Activated naive CD4-positive, alpha-beta T cell treated with anti-CD3 and anti-CD28 coated beads, Interleukin-2, amount 50 U/mL, for 72 hours (primary cell): ENCODE data around the gene CDK5R1. TPM values are rescaled to one million over a fixed set of nuclear protein-coding genes. Genes with fewer than 3 reads are reported as not detected.

Source experiments
- ATAC-seq, 2 donors: fragments of 150-1000 bp; cut with Tn5 transposase; 2 replicates each; pipeline ENCODE4 v1.10.0; 2021; ENCODE audit warnings: mild to moderate bottlenecking in 2 of 2, moderate library complexity in 2 of 2
- DNase-seq, 2 donors: peaks; one replicate each; pipeline ENCODE4 v3.0.0; 2021 to 2022; ENCODE audit warnings: low spot score in 2 of 2
- H3K27ac Mint-ChIP-seq, 2 donors: one replicate each; pipeline ENCODE4 v1.8.0; 2022; ENCODE audit warnings: mild to moderate bottlenecking in 2 of 2, mixed read lengths in 2 of 2
- H3K36me3 Mint-ChIP-seq, 2 donors: one replicate each; pipeline ENCODE4 v1.8.0; 2022; ENCODE audit warnings: mixed read lengths in 2 of 2
- H3K9me3 Mint-ChIP-seq, 2 donors: one replicate each; pipeline ENCODE4 v1.8.0; 2022; ENCODE audit warnings: mixed read lengths in 2 of 2
- total RNA-seq, 2 donors: library from RNA; stranded (reverse); gene quantifications; one replicate each; pipeline ENCODE4 v1.2.3, GENCODE V29; 2022

The CDK5R1 gene
- total RNA-seq, 2 donors from 2014 or later = 12.4 to 15.6 TPM

GRCh38 chr17:32486111-32486700 is 587 bp upstream of the CDK5R1 start:
- peak; percentile 75 to 76 for DNase-seq
- Mint-ChIP-seq H3K9me3 (no peaks in the 10 kb centered on the region), H3K36me3 (peaks cover 31% of the 10 kb centered on the region in 2 donors), H3K27ac (peak overlapping the region; percentile 71 to 93)
- ATAC-seq = peak; percentile 78 to 81

DNA sequence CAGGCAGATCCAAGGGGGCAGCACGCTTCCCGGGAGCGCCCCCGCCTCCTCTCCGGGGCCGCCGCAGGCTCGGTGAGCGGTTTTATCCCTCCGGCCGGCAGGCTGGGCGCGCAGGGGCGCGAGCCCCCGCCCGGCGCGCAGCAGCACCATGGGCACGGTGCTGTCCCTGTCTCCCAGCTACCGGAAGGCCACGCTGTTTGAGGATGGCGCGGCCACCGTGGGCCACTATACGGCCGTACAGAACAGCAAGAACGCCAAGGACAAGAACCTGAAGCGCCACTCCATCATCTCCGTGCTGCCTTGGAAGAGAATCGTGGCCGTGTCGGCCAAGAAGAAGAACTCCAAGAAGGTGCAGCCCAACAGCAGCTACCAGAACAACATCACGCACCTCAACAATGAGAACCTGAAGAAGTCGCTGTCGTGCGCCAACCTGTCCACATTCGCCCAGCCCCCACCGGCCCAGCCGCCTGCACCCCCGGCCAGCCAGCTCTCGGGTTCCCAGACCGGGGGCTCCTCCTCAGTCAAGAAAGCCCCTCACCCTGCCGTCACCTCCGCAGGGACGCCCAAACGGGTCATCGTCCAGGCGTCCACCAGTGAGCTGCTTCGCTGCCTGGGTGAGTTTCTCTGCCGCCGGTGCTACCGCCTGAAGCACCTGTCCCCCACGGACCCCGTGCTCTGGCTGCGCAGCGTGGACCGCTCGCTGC is 832 bp downstream of the CDK5R1 start:
- Mint-ChIP-seq H3K36me3 (peaks cover 31% of the 10 kb centered on the region in 2 donors), H3K9me3 (no peaks in the 10 kb centered on the region), H3K27ac (peak overlapping the region; percentile 77 to 92)
- peak in 1 of 2 donors; percentile 36 for DNase-seq
- peak; percentile 21 to 62 for ATAC-seq

- DNase-seq (no peak), ATAC-seq (no peak)
These were observed 1.4 kb downstream of the CDK5R1 start for GRCh38 chr17:32488177-32488542.

GRCh38 chr17:32488604-32489180 is 1.9 kb downstream of the CDK5R1 start:
- no peak for ATAC-seq
- Mint-ChIP-seq H3K27ac (peak overlapping the region; percentile 77 to 92), H3K9me3 (no peaks in the 10 kb centered on the region), H3K36me3 (peaks cover 31% of the 10 kb centered on the region in 2 donors)
- DNase-seq = no peak

More at GRCh38 chr17:32488177-32488542, 1.4 kb downstream of the CDK5R1 start:
- peaks cover 31% of the 10 kb centered on the region in 2 donors for H3K36me3 Mint-ChIP-seq
- peak overlapping the region; percentile 77 to 92 for H3K27ac Mint-ChIP-seq
- no peaks in the 10 kb centered on the region for H3K9me3 Mint-ChIP-seq

DNA sequence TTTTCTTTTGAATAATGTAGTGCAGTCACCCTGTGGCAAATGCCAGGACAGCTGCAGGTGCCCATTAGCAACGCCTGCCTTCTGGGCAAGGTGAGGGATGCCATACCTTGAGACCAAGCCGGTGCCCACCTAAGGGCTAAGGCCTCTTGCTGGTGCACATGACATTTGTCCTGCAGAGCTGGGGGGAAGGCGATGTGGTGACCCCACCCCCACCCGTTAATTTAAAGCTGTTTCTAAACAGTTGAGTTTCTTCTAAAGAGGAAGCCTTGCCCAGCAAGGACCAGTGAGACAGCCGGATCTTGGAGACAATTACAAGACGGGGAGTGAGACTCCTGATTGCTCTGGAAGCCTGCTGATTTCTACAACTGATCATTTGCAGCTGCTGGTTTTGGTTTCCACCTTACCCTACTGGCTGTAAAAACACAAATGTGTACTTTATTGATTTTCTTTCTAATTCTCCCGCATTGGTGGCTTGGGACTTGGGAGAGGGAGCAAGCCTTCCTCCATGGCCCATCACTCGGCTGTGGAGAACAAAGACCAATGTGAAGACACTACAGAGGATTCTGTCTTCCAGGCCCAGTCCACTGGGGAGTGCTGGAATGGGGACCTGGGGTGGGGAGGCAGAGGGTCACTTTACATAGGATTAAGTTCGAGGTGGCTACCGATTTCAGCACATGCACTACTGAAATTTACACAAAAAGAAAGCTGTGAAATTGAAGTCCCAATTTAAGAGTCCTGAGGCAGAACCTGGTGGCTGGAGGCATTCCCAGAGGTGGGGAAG is 2.7 kb downstream of the CDK5R1 start:
- Mint-ChIP-seq H3K27ac (peak overlapping the region in 1 of 2 donors; percentile 77), H3K36me3 (peaks cover 31% of the 10 kb centered on the region in 2 donors)
- no peak for DNase-seq

GRCh38 chr17:32490101-32490482 is 3.3 kb downstream of the CDK5R1 start:
- DNase-seq (no peak), ATAC-seq (no peak)
- peaks cover 31% of the 10 kb centered on the region in 2 donors for H3K36me3 Mint-ChIP-seq
- no peaks in the 10 kb centered on the region for H3K9me3 Mint-ChIP-seq
- no peak overlapping the region for H3K27ac Mint-ChIP-seq

More for the DNA sequence above, 2.7 kb downstream of the CDK5R1 start:
- H3K9me3 Mint-ChIP-seq = no peaks in the 10 kb centered on the region
- no peak for ATAC-seq

- Mint-ChIP-seq H3K9me3 (no peaks in the 10 kb centered on the region), H3K36me3 (peaks cover 31% of the 10 kb centered on the region in 2 donors), H3K27ac (peak overlapping the region; percentile 69 to 79)
- DNase-seq (peak in 1 of 2 donors; percentile 33), ATAC-seq (peak; percentile 31 to 56)
These were observed 4.8 kb downstream of the CDK5R1 start for GRCh38 chr17:32491371-32492263.

- peaks cover 31% of the 10 kb centered on the region in 2 donors for H3K36me3 Mint-ChIP-seq
- ATAC-seq (peak in 1 of 2 donors; percentile 4), DNase-seq (no peak)
- H3K27ac Mint-ChIP-seq = peak overlapping the region; percentile 69 to 79
- H3K9me3 Mint-ChIP-seq = no peaks in the 10 kb centered on the region
These were observed 5.4 kb downstream of the CDK5R1 start for GRCh38 chr17:32492264-32492589.

- Mint-ChIP-seq H3K9me3 (no peaks in the 10 kb centered on the region), H3K27ac (peak overlapping the region; percentile 69 to 91), H3K36me3 (peaks cover 27% of the 10 kb centered on the region in 2 donors)
- ATAC-seq (no peak), DNase-seq (no peak)
These were observed 6.0 kb downstream of the CDK5R1 start for GRCh38 chr17:32492648-32493289.

GRCh38 chr17:32493571-32493970 is 6.8 kb downstream of the CDK5R1 start:
- no peaks in the 10 kb centered on the region for H3K9me3 Mint-ChIP-seq
- DNase-seq (no peak), ATAC-seq (no peak)
- H3K36me3 Mint-ChIP-seq = peaks cover 19% of the 10 kb centered on the region in 2 donors
- H3K27ac Mint-ChIP-seq = peak overlapping the region in 1 of 2 donors; percentile 68

GRCh38 chr17:32493976-32494513 is 7.3 kb downstream of the CDK5R1 start:
- ATAC-seq (no peak), DNase-seq (no peak)
- H3K36me3 Mint-ChIP-seq = peaks cover 14% of the 10 kb centered on the region in 2 donors
- no peaks in the 10 kb centered on the region for H3K9me3 Mint-ChIP-seq
- H3K27ac Mint-ChIP-seq = no peak overlapping the region

GRCh38 chr17:32494621-32495358 is 8.0 kb downstream of the CDK5R1 start:
- DNase-seq = no peak
- H3K36me3 Mint-ChIP-seq = peaks cover 6 to 7% of the 10 kb centered on the region in 2 donors
- no peak overlapping the region for H3K27ac Mint-ChIP-seq
- no peaks in the 10 kb centered on the region for H3K9me3 Mint-ChIP-seq
- peak in 1 of 2 donors; percentile 26 for ATAC-seq

GRCh38 chr17:32495359-32496231 is 8.8 kb downstream of the CDK5R1 start:
- no peaks in the 10 kb centered on the region for H3K36me3 Mint-ChIP-seq
- ATAC-seq = peak in 1 of 2 donors; percentile 20
- H3K27ac Mint-ChIP-seq = no peak overlapping the region
- DNase-seq = no peak
- no peaks in the 10 kb centered on the region for H3K9me3 Mint-ChIP-seq
